ENCODE data around the gene CES4A.

DNA sequence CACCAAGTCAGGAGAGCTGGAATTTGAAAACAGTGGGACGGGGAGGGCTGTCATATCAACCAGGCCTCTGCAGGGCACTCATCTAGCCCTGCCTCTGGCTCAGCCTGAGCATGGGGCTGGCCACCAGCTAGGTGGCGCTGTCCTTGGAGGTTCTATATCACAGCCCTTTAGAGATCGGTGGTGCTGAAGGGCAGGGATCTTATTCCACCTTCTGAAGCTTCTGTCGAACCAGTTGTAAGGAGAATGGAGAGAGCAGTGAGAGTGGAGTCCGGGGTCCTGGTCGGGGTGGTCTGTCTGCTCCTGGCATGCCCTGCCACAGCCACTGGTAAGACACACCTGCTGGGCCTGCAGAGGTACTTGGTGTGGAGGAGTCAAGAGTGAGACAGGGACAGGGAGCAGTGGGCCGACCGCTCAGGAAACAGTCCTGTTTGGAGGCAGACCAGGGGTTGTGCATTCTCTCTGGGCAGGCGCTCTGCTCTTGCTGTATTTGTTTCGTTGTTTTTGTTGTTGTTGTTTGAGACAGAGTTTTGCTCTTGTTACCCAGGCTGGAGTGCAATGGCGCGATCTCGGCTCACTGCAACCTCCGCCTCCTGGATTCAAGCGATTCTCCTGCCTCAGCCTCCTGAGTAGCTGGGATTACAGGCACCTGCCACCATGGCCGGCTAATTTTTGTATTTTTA is 27.2 kb upstream of the CES4A start, which contains the start of gene CES3:
- TF ChIP-seq, protein P1, sequence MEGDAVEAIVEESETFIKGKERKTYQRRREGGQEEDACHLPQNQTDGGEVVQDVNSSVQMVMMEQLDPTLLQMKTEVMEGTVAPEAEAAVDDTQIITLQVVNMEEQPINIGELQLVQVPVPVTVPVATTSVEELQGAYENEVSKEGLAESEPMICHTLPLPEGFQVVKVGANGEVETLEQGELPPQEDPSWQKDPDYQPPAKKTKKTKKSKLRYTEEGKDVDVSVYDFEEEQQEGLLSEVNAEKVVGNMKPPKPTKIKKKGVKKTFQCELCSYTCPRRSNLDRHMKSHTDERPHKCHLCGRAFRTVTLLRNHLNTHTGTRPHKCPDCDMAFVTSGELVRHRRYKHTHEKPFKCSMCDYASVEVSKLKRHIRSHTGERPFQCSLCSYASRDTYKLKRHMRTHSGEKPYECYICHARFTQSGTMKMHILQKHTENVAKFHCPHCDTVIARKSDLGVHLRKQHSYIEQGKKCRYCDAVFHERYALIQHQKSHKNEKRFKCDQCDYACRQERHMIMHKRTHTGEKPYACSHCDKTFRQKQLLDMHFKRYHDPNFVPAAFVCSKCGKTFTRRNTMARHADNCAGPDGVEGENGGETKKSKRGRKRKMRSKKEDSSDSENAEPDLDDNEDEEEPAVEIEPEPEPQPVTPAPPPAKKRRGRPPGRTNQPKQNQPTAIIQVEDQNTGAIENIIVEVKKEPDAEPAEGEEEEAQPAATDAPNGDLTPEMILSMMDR (IDR thresholded peaks at IDR 0.05): peak; percentile 65 to 83 (median 70)
- TF ChIP-seq POLR2A (IDR thresholded peaks at IDR 0.05): no peak
